Keratinocyte (primary cell): Measurements from ENCODE around the gene ITPKB. TPM values are rescaled to one million over a fixed set of nuclear protein-coding genes. Genes with fewer than 3 reads are reported as not detected.

Experiments used
- DNase-seq: peaks from one replicate; pipeline ENCODE4 v3.0.0-alpha.2; 2011; ENCODE audit warnings: low read depth, missing footprints, low spot score
- FAIRE-seq: peaks from 2 replicates; lab custom pipeline; 2011; peaks lifted over from hg19 to GRCh38; lab: Jason Lieb, UNC
- H2AFZ ChIP-seq: 2 replicates; pipeline ENCODE4 v1.6.0; 2012; ENCODE audit warnings: low read length, control low read depth, inconsistent platforms; ENCODE audit not compliant: control insufficient read depth
- H3K27ac ChIP-seq: 2 replicates; pipeline ENCODE4 v1.5.1; 2011; ENCODE audit warnings: low read length; ENCODE audit not compliant: control insufficient read depth, insufficient read depth
- H3K27me3 ChIP-seq: 3 replicates; pipeline ENCODE4 v1.6.0; 2011; ENCODE audit warnings: low read length; ENCODE audit not compliant: control insufficient read depth, insufficient read depth; ENCODE audit errors: extremely low read depth
- H3K36me3 ChIP-seq, 2 experiments: 2 replicates in 1 of 2; 3 replicates in 1 of 2; pipeline ENCODE4 v1.5.1; 2011; ENCODE audit warnings: low read length in 2 of 2, mild to moderate bottlenecking in 1 of 2; ENCODE audit not compliant: control insufficient read depth in 2 of 2, insufficient read depth in 2 of 2; ENCODE audit errors: extremely low read depth in 1 of 2
- H3K4me1 ChIP-seq: 3 replicates; pipeline ENCODE4 v1.5.1; 2011; ENCODE audit warnings: low read length; ENCODE audit not compliant: control insufficient read depth, insufficient read depth; ENCODE audit errors: extremely low read depth
- H3K4me2 ChIP-seq: 3 replicates; pipeline ENCODE4 v1.6.0; 2011; ENCODE audit warnings: low read depth, low read length; ENCODE audit not compliant: control insufficient read depth, insufficient read depth; ENCODE audit errors: extremely low read depth
- H3K4me3 ChIP-seq, 3 experiments: fragments of 200-600 bp in 1 of 3; sonication (generic) in 1 of 3; 2 replicates in 2 of 3; 3 replicates in 1 of 3; pipeline ENCODE4 v1.5.1; 2011 to 2016; ENCODE audit warnings: low read length in 3 of 3, mild to moderate bottlenecking in 3 of 3, control low read depth in 2 of 3, inconsistent platforms in 1 of 3, low read depth in 1 of 3, mixed read lengths in 1 of 3, mixed run types in 1 of 3, moderate library complexity in 1 of 3; ENCODE audit not compliant: control insufficient read depth in 2 of 3, insufficient read depth in 2 of 3; ENCODE audit errors: extremely low read depth in 1 of 3
- H3K79me2 ChIP-seq: 2 replicates; pipeline ENCODE4 v1.6.0; 2012; ENCODE audit warnings: low read length; ENCODE audit not compliant: control insufficient read depth, insufficient read depth
- H3K9ac ChIP-seq: 3 replicates; pipeline ENCODE4 v1.6.0; 2011; ENCODE audit warnings: low read length; ENCODE audit not compliant: control insufficient read depth, insufficient read depth; ENCODE audit errors: extremely low read depth
- H3K9me1 ChIP-seq: 3 replicates; pipeline ENCODE4 v1.6.0; 2011; ENCODE audit warnings: low read length; ENCODE audit not compliant: control insufficient read depth, insufficient read depth; ENCODE audit errors: extremely low read depth
- H3K9me3 ChIP-seq: 2 replicates; pipeline ENCODE4 v1.5.1; 2012; ENCODE audit warnings: low read depth, low read length; ENCODE audit not compliant: control insufficient read depth
- H4K20me1 ChIP-seq: 3 replicates; pipeline ENCODE4 v1.6.0; 2011; ENCODE audit warnings: low read length; ENCODE audit not compliant: control insufficient read depth, insufficient read depth; ENCODE audit errors: extremely low read depth
- CTCF ChIP-seq, 3 experiments: IDR thresholded peaks in 1 of 3; conservative IDR thresholded peaks in 1 of 3; optimal IDR thresholded peaks in 1 of 3; 2 replicates in 2 of 3; 3 replicates in 1 of 3; pipeline versions ENCODE3 to v1.5.1; 2011; ENCODE audit warnings: low read length in 3 of 3, mild to moderate bottlenecking in 3 of 3, moderate library complexity in 2 of 3, control low read depth in 1 of 3, inconsistent platforms in 1 of 3; ENCODE audit not compliant: insufficient read depth in 2 of 3; ENCODE audit errors: extremely low read depth in 1 of 3
- EZH2 ChIP-seq: IDR thresholded peaks from one replicate; pipeline ENCODE4 v1.6.1; 2012; ENCODE audit warnings: inconsistent platforms, mild to moderate bottlenecking, low read length, moderate library complexity
- dilution Hi-C: fragments of 300-500 bp; cut with MboI; formaldehyde crosslinking; loops from one replicate; pipeline ENCODE4 v1.7.0; 2020; ENCODE audit warnings: low sequenced_read_pairs; ENCODE audit not compliant: extremely low pct_ligation_motif_present
- polyA plus RNA-seq, 5 experiments: library from polyadenylated mRNA; depleted of rRNA in 3 of 5; stranded (reverse) in 3 of 5; stranded (forward) in 1 of 5; unstranded in 1 of 5; fragments of >200 nt; gene quantifications; 1 replicate in 1 of 5; 2 replicates in 3 of 5; 3 replicates in 1 of 5; pipeline versions ENCODE4 v1.2.1 to v1.2.3, GENCODE V29; 2011 to 2012; ENCODE audit warnings: missing spikeins in 2 of 5, low read depth in 1 of 5, low replicate concordance in 1 of 5

ITPKB gene
- polyA plus RNA-seq, 1 donor (not counting 4 experiments of a cell fraction or from before 2014, with no cell fraction given) = 3.2 TPM

- no peak overlapping the region for H3K4me3 ChIP-seq
- H4K20me1 ChIP-seq = no peaks in the 10 kb centered on the region
- H3K9me3 ChIP-seq = peaks cover 6% of the 10 kb centered on the region
- no peak overlapping the region for H3K9ac ChIP-seq
- H3K4me1 ChIP-seq = peaks cover 29% of the 10 kb centered on the region
- no peaks in the 10 kb centered on the region for H3K36me3 ChIP-seq
- TF ChIP-seq CTCF (optimal IDR thresholded peaks at IDR 0.05 in 1 of 3, IDR thresholded peaks at IDR 0.05 in 1 of 3, conservative IDR thresholded peaks at IDR 0.05 in 1 of 3; ENCODE audit: extremely low read depth in 1 of 3, insufficient read depth in 2 of 3, low read length in 3 of 3) (no peak), EZH2 (no peak)
- DNase-seq (peak; percentile 62), FAIRE-seq (no peak)
- peaks cover 3% of the 10 kb centered on the region for H3K9me1 ChIP-seq
- dilution Hi-C loops = no loop called here
- no peak overlapping the region for H2AFZ ChIP-seq
- H3K27ac ChIP-seq = no peak overlapping the region
- H3K79me2 ChIP-seq = peaks cover 3% of the 10 kb centered on the region
- H3K4me2 ChIP-seq = peak overlapping the region; percentile 19
- H3K27me3 ChIP-seq = no peaks in the 10 kb centered on the region
Measured at GRCh38 chr1:226710501-226710900, 28.6 kb downstream of the ITPKB start.

GRCh38 chr1:226709953-226710352, 29.1 kb downstream of the ITPKB start:
- Histone ChIP-seq H3K79me2 (peaks cover 3% of the 10 kb centered on the region), H3K9me3 (peaks cover 6% of the 10 kb centered on the region), H3K4me1 (peaks cover 29% of the 10 kb centered on the region), H3K36me3 (no peaks in the 10 kb centered on the region), H3K4me2 (no peak overlapping the region), H4K20me1 (no peaks in the 10 kb centered on the region), H3K9me1 (peaks cover 3% of the 10 kb centered on the region), H3K27me3 (no peaks in the 10 kb centered on the region), H3K27ac (no peak overlapping the region), H3K9ac (no peak overlapping the region), H2AFZ (no peak overlapping the region), H3K4me3 (no peak overlapping the region)
- TF ChIP-seq EZH2 = no peak
- no peak for TF ChIP-seq CTCF (optimal IDR thresholded peaks at IDR 0.05 in 1 of 3, IDR thresholded peaks at IDR 0.05 in 1 of 3, conservative IDR thresholded peaks at IDR 0.05 in 1 of 3; ENCODE audit: extremely low read depth in 1 of 3, insufficient read depth in 2 of 3, low read length in 3 of 3)
- DNase-seq = no peak
- dilution Hi-C loops = no loop called here
- no peak for FAIRE-seq
